B cell (primary cell): ENCODE data around the gene TGFBI. TPM values are rescaled to one million over a fixed set of nuclear protein-coding genes. Genes with fewer than 3 reads are reported as not detected.

Experiments
- ATAC-seq: fragments of 200-7000 bp; cut with Tn5 transposase; one replicate; pipeline ENCODE4 v1.10.0; 2021; ENCODE audit warnings: low read depth, mild to moderate bottlenecking, moderate number of reproducible peaks, moderate library complexity
- CTCF ChIA-PET: fragments of 350-600 bp; sonication (Branson Sonifier 250); formaldehyde crosslinking; loops from one replicate; lab custom pipeline; 2021; ENCODE audit warnings: antibody characterized with exemption, inconsistent platforms; lab: Charles Lee
- POLR2A ChIA-PET: fragments of 350-600 bp; sonication (Branson Sonifier 250); formaldehyde crosslinking; loops from one replicate; lab custom pipeline; 2021; ENCODE audit warnings: antibody characterized with exemption; lab: Charles Lee
- DNase-seq: peaks from one replicate; pipeline ENCODE4 v3.0.0; 2013
- H2AFZ ChIP-seq: 2 replicates; pipeline ENCODE4 v1.6.1; 2012; ENCODE audit warnings: mild to moderate bottlenecking, low read depth, low read length; ENCODE audit not compliant: insufficient read depth, poor library complexity, severe bottlenecking
- H3K27ac ChIP-seq, 2 donors: 1 replicate in 1 of 2; 2 replicates in 1 of 2; pipeline ENCODE4 v1.5.1; 2012 to 2013; ENCODE audit warnings: low read length in 2 of 2, mild to moderate bottlenecking in 2 of 2, moderate library complexity in 1 of 2
- H3K27me3 ChIP-seq, 4 experiments: fragments of 200-600 bp in 1 of 4; sonication (generic) in 1 of 4; replicated peaks in 1 of 4; 1 replicate in 2 of 4; 2 replicates in 2 of 4; pipeline versions ENCODE4 v1.6.1 to v1.7.0; 2013 to 2016; ENCODE audit warnings: low read length in 3 of 4, mild to moderate bottlenecking in 2 of 4, mixed read lengths in 1 of 4, moderate library complexity in 1 of 4; ENCODE audit not compliant: insufficient read depth in 4 of 4, control insufficient read depth in 3 of 4; ENCODE audit errors: control extremely low read depth in 1 of 4
- H3K36me3 ChIP-seq, 2 experiments: replicated peaks in 1 of 2; 1 replicate in 1 of 2; 2 replicates in 1 of 2; pipeline versions ENCODE4 v1.6.1 to v1.7.1; 2013; ENCODE audit warnings: low read length in 1 of 2; ENCODE audit not compliant: insufficient read depth in 2 of 2, control insufficient read depth in 1 of 2; ENCODE audit errors: control extremely low read depth in 1 of 2, extremely low read depth in 1 of 2
- H3K4me1 ChIP-seq, 2 donors: fragments of 200-600 bp in 1 of 2; sonication (generic) in 1 of 2; 1 replicate in 1 of 2; 2 replicates in 1 of 2; pipeline versions ENCODE4 v1.5.1 to v1.6.1; 2013 to 2017; ENCODE audit warnings: low read length in 2 of 2; ENCODE audit not compliant: control insufficient read depth in 2 of 2, insufficient read depth in 2 of 2
- H3K4me2 ChIP-seq: replicated peaks from 2 replicates; pipeline ENCODE3; 2012; ENCODE audit warnings: mild to moderate bottlenecking, low read depth, low read length; ENCODE audit not compliant: poor library complexity, severe bottlenecking
- H3K4me3 ChIP-seq, 5 experiments: fragments of 200-600 bp in 1 of 5; sonication (generic) in 1 of 5; 1 replicate in 3 of 5; 2 replicates in 2 of 5; pipeline versions ENCODE4 v1.5.1 to v1.7.0; 2011 to 2016; ENCODE audit warnings: low read length in 4 of 5, mild to moderate bottlenecking in 4 of 5, low read depth in 2 of 5, control low read depth in 1 of 5, moderate library complexity in 1 of 5; ENCODE audit not compliant: insufficient read depth in 1 of 5; ENCODE audit errors: control extremely low read depth in 1 of 5, extremely low read depth in 1 of 5
- H3K79me2 ChIP-seq: fragments of 200-600 bp; sonication (generic); one replicate; pipeline ENCODE4 v1.6.0; 2016; ENCODE audit warnings: low read length; ENCODE audit not compliant: control insufficient read depth, insufficient read depth
- H3K9ac ChIP-seq: fragments of 200-600 bp; sonication (generic); 2 replicates; pipeline ENCODE4 v1.6.1; 2017; ENCODE audit warnings: mild to moderate bottlenecking, low read length, moderate library complexity
- H3K9me3 ChIP-seq, 3 donors: one replicate each; pipeline versions ENCODE4 v1.6.1 to v1.7.1; 2013; ENCODE audit warnings: low read length in 2 of 3; ENCODE audit not compliant: control insufficient read depth in 2 of 3, insufficient read depth in 1 of 3; ENCODE audit errors: control extremely low read depth in 1 of 3
- H4K20me1 ChIP-seq: 2 replicates; pipeline ENCODE4 v1.6.0; 2012; ENCODE audit warnings: mild to moderate bottlenecking, low read length; ENCODE audit not compliant: insufficient read depth, control insufficient read depth, poor library complexity, severe bottlenecking
- H3K27ac Mint-ChIP-seq: one replicate; pipeline ENCODE4 v1.8.0; 2021; ENCODE audit warnings: mixed read lengths
- H3K27me3 Mint-ChIP-seq: one replicate; pipeline ENCODE4 v1.8.0; 2021; ENCODE audit warnings: mixed read lengths
- H3K4me1 Mint-ChIP-seq: one replicate; pipeline ENCODE4 v1.8.0; 2021; ENCODE audit warnings: mixed read lengths
- H3K4me3 Mint-ChIP-seq: one replicate; pipeline ENCODE4 v1.8.0; 2021; ENCODE audit warnings: mixed read lengths
- H3K9me3 Mint-ChIP-seq: one replicate; pipeline ENCODE4 v1.8.0; 2022; ENCODE audit warnings: mixed read lengths; ENCODE audit not compliant: insufficient read depth
- CTCF ChIP-seq: fragments of 200-600 bp; IDR thresholded peaks from one replicate; pipeline ENCODE4 v1.8.0; 2022; ENCODE audit warnings: antibody characterized with exemption, mild to moderate bottlenecking
- EZH2 ChIP-seq: IDR thresholded peaks from 2 replicates; pipeline ENCODE4 v1.6.1; 2012; ENCODE audit warnings: borderline replicate concordance, low read depth, mild to moderate bottlenecking, moderate library complexity, low read length; ENCODE audit not compliant: insufficient read depth, poor library complexity, severe bottlenecking
- WGBS: methylation state at CpG from one replicate; pipeline ENCODE4 v1.1.5; 2013; ENCODE audit warnings: missing lambda C conversion rate; ENCODE audit not compliant: insufficient coverage; 5-methylcytosine and 5-hydroxymethylcytosine counted together
- intact Hi-C: fragments of 100-400 bp; cut with micrococcal nuclease; formaldehyde crosslinking; loops from one replicate; pipeline ENCODE4 v1.10.0; 2022
- polyA plus RNA-seq: library from polyadenylated mRNA; depleted of rRNA; stranded (reverse); fragments of >200 nt; gene quantifications from 2 replicates; pipeline ENCODE4 v1.2.3, GENCODE V29; 2012
- total RNA-seq, 2 donors: library from RNA; stranded (reverse); fragments of 120-200 nt in 1 of 2; gene quantifications; 1 replicate in 1 of 2; 2 replicates in 1 of 2; pipeline versions ENCODE4 v1.2.3 to v1.2.4, GENCODE V29; 2013 to 2022

TGFBI gene
- total and polyA plus RNA-seq, 2 donors (not counting 1 experiment from before 2014, with no cell fraction given), result 3.7 to 4.5 TPM

DNA sequence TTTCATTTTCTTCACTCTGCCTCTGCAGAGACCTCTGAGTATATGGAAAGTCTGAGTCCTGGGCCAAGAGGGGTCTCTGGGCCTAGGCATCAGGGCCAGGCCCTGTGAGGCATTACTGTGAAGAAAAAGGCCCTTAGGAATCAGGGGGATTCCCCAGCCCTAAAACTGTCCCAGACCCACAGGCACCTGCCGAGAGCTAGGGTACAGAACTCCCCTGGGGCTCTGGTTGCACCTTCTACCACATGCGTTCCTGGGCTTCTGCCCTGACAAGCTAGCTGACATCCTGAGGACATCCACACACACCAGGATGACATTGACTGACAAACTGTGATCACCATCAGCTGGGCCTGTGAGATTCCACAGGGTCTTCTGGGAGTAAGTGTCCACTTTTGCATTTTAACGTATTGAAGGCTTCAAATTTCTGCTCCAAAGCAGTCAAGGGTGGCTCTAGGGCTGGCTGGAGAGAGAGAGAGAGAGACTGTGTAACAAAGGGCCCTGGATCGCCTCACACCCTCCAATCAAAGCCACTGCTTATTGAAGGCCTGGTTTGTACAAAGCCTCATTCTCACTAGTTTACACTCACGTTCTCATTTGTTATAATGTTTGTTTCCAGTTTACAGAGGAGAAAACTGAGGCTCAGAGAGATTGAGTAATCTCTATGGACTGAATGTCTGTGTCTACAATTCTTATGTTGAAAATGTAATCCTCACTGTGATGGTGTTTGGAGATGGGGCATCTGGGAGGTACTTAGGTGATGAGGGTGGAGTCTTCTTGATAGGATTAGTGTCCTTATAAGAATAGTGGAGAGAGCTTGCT, 45.1 kb downstream of the TGFBI start:
- Histone ChIP-seq H3K9me3 (no peaks in the 10 kb centered on the region), H3K27me3 (peaks cover 0 to 33% (median 8%) of the 10 kb centered on the region in 4 experiments), H3K4me1 (no peaks in the 10 kb centered on the region), H3K4me3 (no peak overlapping the region), H3K79me2 (no peaks in the 10 kb centered on the region), H3K9ac (no peak overlapping the region), H2AFZ (no peak overlapping the region), H4K20me1 (no peaks in the 10 kb centered on the region), H3K4me2 (no peak overlapping the region), H3K36me3 (no peaks in the 10 kb centered on the region), H3K27ac (no peak overlapping the region)
- TF ChIP-seq CTCF (no peak), EZH2 (no peak)
- Mint-ChIP-seq H3K4me1 (peaks cover 4% of the 10 kb centered on the region), H3K9me3 (no peaks in the 10 kb centered on the region), H3K27ac (no peak overlapping the region), H3K27me3 (peaks cover 36% of the 10 kb centered on the region), H3K4me3 (no peak overlapping the region)
- ChIA-PET POLR2A (no interaction called here), CTCF (no interaction called here)
- intact Hi-C loops, result no loop called here
- ATAC-seq (no peak), DNase-seq (no peak)
- WGBS, result 32% methylated on average over 2 of the region's 5 CpGs

GRCh38 chr5:136075466-136075891, 46.7 kb downstream of the TGFBI start:
- Histone ChIP-seq H3K9me3 (no peaks in the 10 kb centered on the region), H2AFZ (no peak overlapping the region), H3K4me3 (no peak overlapping the region), H3K27me3 (peaks cover 0 to 42% (median 13%) of the 10 kb centered on the region in 4 experiments), H3K79me2 (no peaks in the 10 kb centered on the region), H4K20me1 (no peaks in the 10 kb centered on the region), H3K4me2 (no peak overlapping the region), H3K4me1 (peaks cover 4 to 13% of the 10 kb centered on the region in 2 donors), H3K36me3 (no peaks in the 10 kb centered on the region), H3K27ac (no peak overlapping the region), H3K9ac (no peak overlapping the region)
- no peak overlapping the region for H3K27ac Mint-ChIP-seq
- ChIA-PET CTCF (no interaction called here), POLR2A (no interaction called here)
- no peak overlapping the region for H3K4me3 Mint-ChIP-seq
- no peak for TF ChIP-seq CTCF
- TF ChIP-seq EZH2, result no peak
- DNase-seq, result no peak
- WGBS, result no CpG with 5 or more reads among the region's 1 CpG
- peaks cover 11% of the 10 kb centered on the region for H3K4me1 Mint-ChIP-seq
- ATAC-seq, result no peak
- H3K27me3 Mint-ChIP-seq, result peaks cover 32% of the 10 kb centered on the region
- intact Hi-C loops, result no loop called here
- H3K9me3 Mint-ChIP-seq, result no peaks in the 10 kb centered on the region
